HepG2 (cell line): ENCODE results near the gene ZBED6. TPM values are rescaled to one million over a fixed set of nuclear protein-coding genes. Genes with fewer than 3 reads are reported as not detected.

Experiments
- ATAC-seq: fragments of 200-7000 bp; cut with Tn5 transposase; 3 replicates; pipeline ENCODE4 v1.9.1; 2020; ENCODE audit warnings: mild to moderate bottlenecking, moderate library complexity
- BruUV-seq: library from RNA; stranded (reverse); fragments of 400-500 nt; replicated peaks from 2 replicates; lab custom pipeline; 2021; lab: Mats Ljungman, UMichigan
- CTCF ChIA-PET: fragments of 300-600 bp; formaldehyde crosslinking; extraction: SDS; loops from one replicate; lab custom pipeline; 2021; ENCODE audit warnings: low total read pairs, inconsistent platforms, low intra/inter-chr PET ratio; lab: Yijun Ruan, JAX
- POLR2A ChIA-PET: fragments of 350-600 bp; sonication (Branson Sonifier 250); formaldehyde crosslinking; loops from one replicate; lab custom pipeline; 2020; ENCODE audit warnings: antibody characterized with exemption, inconsistent platforms; lab: Yijun Ruan, JAX
- DNase-seq: peaks from one replicate; pipeline ENCODE4 v3.0.0-alpha.2; 2015; ENCODE audit warnings: low spot score
- FAIRE-seq: peaks from 3 replicates; lab custom pipeline; 2011; peaks lifted over from hg19 to GRCh38; lab: Jason Lieb, UNC
- H2AFZ ChIP-seq: one replicate; pipeline ENCODE4 v1.6.1; 2011; ENCODE audit warnings: low read length, inconsistent platforms
- H3K27ac ChIP-seq: fragments of 300-600 bp; 3 replicates; pipeline ENCODE4 v1.8.0; 2011; ENCODE audit warnings: mixed run types, mild to moderate bottlenecking, mixed read lengths, low read length, inconsistent platforms; ENCODE audit not compliant: insufficient read depth; ENCODE audit errors: extremely low read length
- H3K27me3 ChIP-seq, 2 experiments: fragments of 200-600 bp in 1 of 2; 2 replicates in 1 of 2; 3 replicates in 1 of 2; pipeline versions ENCODE4 v1.6.0 to v1.8.0; 2011; ENCODE audit warnings: low read length in 2 of 2, mild to moderate bottlenecking in 2 of 2, moderate library complexity in 2 of 2, inconsistent platforms in 1 of 2; ENCODE audit not compliant: insufficient read depth in 2 of 2, control insufficient read depth in 1 of 2
- H3K36me3 ChIP-seq, 2 experiments: fragments of 200-600 bp in 1 of 2; replicated peaks in 1 of 2; 2 replicates in 1 of 2; 3 replicates in 1 of 2; pipeline versions ENCODE4 v1.5.1 to v1.8.0; 2011; ENCODE audit warnings: low read length in 2 of 2, inconsistent platforms in 1 of 2; ENCODE audit not compliant: insufficient read depth in 2 of 2, control insufficient read depth in 1 of 2
- H3K4me1 ChIP-seq: 2 replicates; pipeline ENCODE4 v1.5.1; 2012; ENCODE audit warnings: low read length, inconsistent platforms; ENCODE audit not compliant: insufficient read depth
- H3K4me2 ChIP-seq: 2 replicates; pipeline ENCODE4 v1.6.0; 2011; ENCODE audit warnings: low read depth, low read length, inconsistent platforms
- H3K4me3 ChIP-seq, 3 experiments: fragments of 200-600 bp in 1 of 3; sonication (generic), shearing (Covaris generic) in 1 of 3; replicated peaks in 1 of 3; 2 replicates each; pipeline ENCODE4 v1.5.1; 2011 to 2016; ENCODE audit warnings: low read length in 3 of 3, inconsistent platforms in 2 of 3, low read depth in 2 of 3, mild to moderate bottlenecking in 2 of 3, control low read depth in 1 of 3, mixed read lengths in 1 of 3; ENCODE audit not compliant: insufficient read depth in 1 of 3
- H3K79me2 ChIP-seq: one replicate; pipeline ENCODE4 v1.6.1; 2011; ENCODE audit warnings: low read length, inconsistent platforms; ENCODE audit not compliant: insufficient read depth
- H3K9ac ChIP-seq: 2 replicates; pipeline ENCODE4 v1.6.0; 2011; ENCODE audit warnings: mild to moderate bottlenecking, low read depth, low read length, inconsistent platforms; ENCODE audit not compliant: insufficient read depth
- H3K9me3 ChIP-seq: 2 replicates; pipeline ENCODE4 v1.5.1; 2012; ENCODE audit warnings: mild to moderate bottlenecking, low read length
- H4K20me1 ChIP-seq: 2 replicates; pipeline ENCODE4 v1.6.0; 2011; ENCODE audit warnings: inconsistent platforms, mild to moderate bottlenecking, low read length, moderate library complexity; ENCODE audit not compliant: insufficient read depth
- HNF4A ChIP-seq: sonication (generic); formaldehyde crosslinking; IDR thresholded peaks from 2 replicates; pipeline ENCODE4 v1.4.0; 2020; ENCODE audit warnings: missing genetic modification reagents
- HNRNPUL1 ChIP-seq: fragments of 200-400 bp; formaldehyde crosslinking; IDR thresholded peaks from 2 replicates; pipeline ENCODE4 v1.6.1; 2017; ENCODE audit warnings: low read depth, mild to moderate bottlenecking, low read length, moderate library complexity
- MXD4 ChIP-seq: IDR thresholded peaks from 2 replicates; pipeline ENCODE4 v1.6.1; 2016; ENCODE audit warnings: mild to moderate bottlenecking, missing biosample characterization, missing genetic modification reagents
- RARG ChIP-seq: sonication (generic); formaldehyde crosslinking; IDR thresholded peaks from 2 replicates; pipeline ENCODE4 v1.4.0; 2020; ENCODE audit warnings: low read depth, mild to moderate bottlenecking, missing genetic modification reagents
- SRSF9 ChIP-seq: fragments of 200-400 bp; formaldehyde crosslinking; IDR thresholded peaks from 2 replicates; pipeline ENCODE4 v1.6.1; 2018; ENCODE audit warnings: borderline replicate concordance, mild to moderate bottlenecking, low read depth, low read length; ENCODE audit not compliant: insufficient read depth, poor library complexity, severe bottlenecking
- TGIF2 ChIP-seq: IDR thresholded peaks from 2 replicates; pipeline ENCODE4 v1.6.1; 2016; ENCODE audit warnings: control low read depth, missing compliant biosample characterization
- TMF1 ChIP-seq: sonication (generic); formaldehyde crosslinking; IDR thresholded peaks from 2 replicates; pipeline ENCODE4 v1.8.1; 2022; ENCODE audit warnings: low read depth, missing genetic modification reagents
- XRCC5 ChIP-seq: fragments of 200-400 bp; formaldehyde crosslinking; optimal IDR thresholded peaks from 2 replicates; pipeline ENCODE3; 2017; ENCODE audit warnings: mild to moderate bottlenecking, low read length
- ZFP37 ChIP-seq: sonication (generic); formaldehyde crosslinking; IDR thresholded peaks from 2 replicates; pipeline ENCODE4 v1.4.0; 2020; ENCODE audit warnings: missing genetic modification reagents, borderline replicate concordance
- ZNF256 ChIP-seq: sonication (generic); formaldehyde crosslinking; conservative IDR thresholded peaks from 2 replicates; pipeline ENCODE4 v1.4.0; 2020; ENCODE audit warnings: missing genetic modification reagents
- ZNF33B ChIP-seq: sonication (generic); formaldehyde crosslinking; IDR thresholded peaks from 2 replicates; pipeline ENCODE4 v1.5.1; 2020; ENCODE audit warnings: mild to moderate bottlenecking, missing genetic modification reagents
- ZNF383 ChIP-seq: sonication (generic); formaldehyde crosslinking; IDR thresholded peaks from 2 replicates; pipeline ENCODE4 v1.4.0; 2020; ENCODE audit warnings: missing genetic modification reagents, mild to moderate bottlenecking, borderline replicate concordance
- ZZZ3 ChIP-seq: sonication (generic); formaldehyde crosslinking; IDR thresholded peaks from 2 replicates; pipeline ENCODE4 v1.4.0; 2020; ENCODE audit warnings: missing genetic modification reagents, mild to moderate bottlenecking, borderline replicate concordance
- WGBS: methylation state at CpG from one replicate; pipeline ENCODE4 v1.1.6; 2017; ENCODE audit warnings: low lambda C conversion rate; 5-methylcytosine and 5-hydroxymethylcytosine counted together
- in situ Hi-C: cut with HindIII; loops from 2 replicates; pipeline ENCODE4 v1.10.0; 2017; ENCODE audit warnings: low pct_unique_long_range_greater_than_20kb; ENCODE audit not compliant: extremely low pct_ligation_motif_present
- intact Hi-C: fragments of 100-400 bp; cut with micrococcal nuclease; formaldehyde crosslinking; loops from one replicate; pipeline ENCODE4 v1.10.0; 2022; ENCODE audit not compliant: unreplicated experiment
- polyA plus RNA-seq, 8 experiments: library from polyadenylated mRNA; depleted of rRNA in 3 of 8; stranded (reverse) in 7 of 8; unstranded in 1 of 8; fragments of >200 nt; fragmentation: Illumina TruSeq in 4 of 8; extraction: Trizol in 4 of 8; gene quantifications; 2 replicates each; pipeline versions ENCODE4 v1.2.1 to v1.2.3, GENCODE V29; 2011 to 2016; ENCODE audit warnings: low read depth in 4 of 8, missing spikeins in 1 of 8, mixed read lengths in 1 of 8; ENCODE audit not compliant: insufficient read depth in 1 of 8
- total RNA-seq, 5 experiments: library from RNA; depleted of rRNA; stranded (reverse); fragments of >200 nt; fragmentation: Illumina TruSeq; extraction: Trizol; gene quantifications; 2 replicates each; pipeline ENCODE4 v1.2.3, GENCODE V29; 2016; ENCODE audit warnings: low read depth in 1 of 5
- TF ChIP-seq, protein P1 (sequence below): sonication (generic); formaldehyde crosslinking; IDR thresholded peaks from 2 replicates; pipeline ENCODE4 v1.4.0; 2020; ENCODE audit warnings: missing genetic modification reagents; ENCODE audit errors: not compliant biosample characterization
- TF ChIP-seq, protein P2 (sequence below): sonication (generic); formaldehyde crosslinking; IDR thresholded peaks from 2 replicates; pipeline ENCODE4 v1.4.0; 2020; ENCODE audit warnings: missing genetic modification reagents, borderline replicate concordance

The ZBED6 gene
- total and polyA plus RNA-seq, 2 of the 13 experiments (the other 11 are each of a cell fraction or from before 2014, with no cell fraction given), result 9.3 to 12.5 TPM

DNA sequence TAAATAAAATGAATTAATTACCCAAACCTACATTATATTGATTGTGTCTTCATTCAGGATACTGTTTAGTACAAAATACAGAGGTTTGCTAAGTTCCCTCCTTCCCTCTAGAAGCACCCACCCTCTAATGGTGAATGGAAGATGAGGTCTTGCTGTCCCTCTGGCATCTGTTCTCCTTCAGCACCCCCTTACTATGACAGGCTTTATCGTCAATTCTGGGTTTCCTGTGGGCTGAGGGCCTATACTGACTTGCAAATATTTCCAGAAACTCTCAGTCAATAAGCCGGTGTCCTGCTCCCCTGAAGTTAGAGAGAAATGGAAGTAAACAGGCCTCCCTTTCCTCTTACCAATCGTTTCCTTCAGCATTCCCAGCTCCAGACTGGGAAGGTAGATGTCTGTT is 17.3 kb upstream of the ZBED6 start:
- intact Hi-C loops, result no loop called here
- no peaks in the 10 kb centered on the region; a peak in 1 of 5 replicates for H3K27me3 ChIP-seq
- H2AFZ ChIP-seq, result no peak overlapping the region
- no peak for TF ChIP-seq ZNF256 (CRISPR knock-in tag)
- no peak for TF ChIP-seq HNRNPUL1
- no peak for TF ChIP-seq TGIF2 (CRISPR knock-in tag)
- in situ Hi-C loops, result no loop called here
- BruUV-seq, result no TSS peak
- ChIA-PET CTCF (no interaction called here), POLR2A (no interaction called here)
- ATAC-seq (no peak), DNase-seq (no peak), FAIRE-seq (no peak)
- no peak overlapping the region for H3K4me2 ChIP-seq
- no peaks in the 10 kb centered on the region for H3K79me2 ChIP-seq
- H3K4me3 ChIP-seq, result no peak overlapping the region
- no peaks in the 10 kb centered on the region for H3K36me3 ChIP-seq
- H4K20me1 ChIP-seq, result no peaks in the 10 kb centered on the region
- no peak overlapping the region for H3K27ac ChIP-seq
- H3K9ac ChIP-seq, result no peak overlapping the region
- no peaks in the 10 kb centered on the region for H3K4me1 ChIP-seq
- WGBS, result 66% methylated on average over 3 of the region's 3 CpGs
- no peaks in the 10 kb centered on the region for H3K9me3 ChIP-seq

- CTCF ChIA-PET, result no interaction called here
- no peaks in the 10 kb centered on the region for H3K4me1 ChIP-seq
- no peak overlapping the region for H3K9ac ChIP-seq
- 73% methylated on average over 4 of the region's 4 CpGs for WGBS
- BruUV-seq, result no TSS peak
- POLR2A ChIA-PET, result no interaction called here
- in situ Hi-C loops (no loop called here), intact Hi-C loops (no loop called here)
- no peak for ATAC-seq
- no peak for FAIRE-seq
- no peaks in the 10 kb centered on the region for H3K79me2 ChIP-seq
- no peak overlapping the region for H3K4me3 ChIP-seq
- DNase-seq, result no peak
- no peak overlapping the region for H3K4me2 ChIP-seq
- H3K27me3 ChIP-seq, result no peaks in the 10 kb centered on the region; a peak in 1 of 5 replicates
- H3K9me3 ChIP-seq, result no peaks in the 10 kb centered on the region
- no peak overlapping the region for H2AFZ ChIP-seq
- H4K20me1 ChIP-seq, result no peaks in the 10 kb centered on the region
- H3K27ac ChIP-seq, result no peak overlapping the region
- H3K36me3 ChIP-seq, result no peaks in the 10 kb centered on the region
- TF ChIP-seq SRSF9, result no peak
- no peak for TF ChIP-seq ZNF383 (CRISPR knock-in tag)
- TF ChIP-seq RARG (CRISPR knock-in tag), result no peak
- no peak for TF ChIP-seq ZZZ3 (CRISPR knock-in tag)
- TF ChIP-seq, protein P1, sequence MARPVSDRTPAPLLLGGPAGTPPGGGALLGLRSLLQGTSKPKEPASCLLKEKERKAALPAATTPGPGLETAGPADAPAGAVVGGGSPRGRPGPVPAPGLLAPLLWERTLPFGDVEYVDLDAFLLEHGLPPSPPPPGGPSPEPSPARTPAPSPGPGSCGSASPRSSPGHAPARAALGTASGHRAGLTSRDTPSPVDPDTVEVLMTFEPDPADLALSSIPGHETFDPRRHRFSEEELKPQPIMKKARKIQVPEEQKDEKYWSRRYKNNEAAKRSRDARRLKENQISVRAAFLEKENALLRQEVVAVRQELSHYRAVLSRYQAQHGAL (CRISPR knock-in tag), result no peak
- no peak for TF ChIP-seq ZNF33B (CRISPR knock-in tag)
- TF ChIP-seq, protein P2, sequence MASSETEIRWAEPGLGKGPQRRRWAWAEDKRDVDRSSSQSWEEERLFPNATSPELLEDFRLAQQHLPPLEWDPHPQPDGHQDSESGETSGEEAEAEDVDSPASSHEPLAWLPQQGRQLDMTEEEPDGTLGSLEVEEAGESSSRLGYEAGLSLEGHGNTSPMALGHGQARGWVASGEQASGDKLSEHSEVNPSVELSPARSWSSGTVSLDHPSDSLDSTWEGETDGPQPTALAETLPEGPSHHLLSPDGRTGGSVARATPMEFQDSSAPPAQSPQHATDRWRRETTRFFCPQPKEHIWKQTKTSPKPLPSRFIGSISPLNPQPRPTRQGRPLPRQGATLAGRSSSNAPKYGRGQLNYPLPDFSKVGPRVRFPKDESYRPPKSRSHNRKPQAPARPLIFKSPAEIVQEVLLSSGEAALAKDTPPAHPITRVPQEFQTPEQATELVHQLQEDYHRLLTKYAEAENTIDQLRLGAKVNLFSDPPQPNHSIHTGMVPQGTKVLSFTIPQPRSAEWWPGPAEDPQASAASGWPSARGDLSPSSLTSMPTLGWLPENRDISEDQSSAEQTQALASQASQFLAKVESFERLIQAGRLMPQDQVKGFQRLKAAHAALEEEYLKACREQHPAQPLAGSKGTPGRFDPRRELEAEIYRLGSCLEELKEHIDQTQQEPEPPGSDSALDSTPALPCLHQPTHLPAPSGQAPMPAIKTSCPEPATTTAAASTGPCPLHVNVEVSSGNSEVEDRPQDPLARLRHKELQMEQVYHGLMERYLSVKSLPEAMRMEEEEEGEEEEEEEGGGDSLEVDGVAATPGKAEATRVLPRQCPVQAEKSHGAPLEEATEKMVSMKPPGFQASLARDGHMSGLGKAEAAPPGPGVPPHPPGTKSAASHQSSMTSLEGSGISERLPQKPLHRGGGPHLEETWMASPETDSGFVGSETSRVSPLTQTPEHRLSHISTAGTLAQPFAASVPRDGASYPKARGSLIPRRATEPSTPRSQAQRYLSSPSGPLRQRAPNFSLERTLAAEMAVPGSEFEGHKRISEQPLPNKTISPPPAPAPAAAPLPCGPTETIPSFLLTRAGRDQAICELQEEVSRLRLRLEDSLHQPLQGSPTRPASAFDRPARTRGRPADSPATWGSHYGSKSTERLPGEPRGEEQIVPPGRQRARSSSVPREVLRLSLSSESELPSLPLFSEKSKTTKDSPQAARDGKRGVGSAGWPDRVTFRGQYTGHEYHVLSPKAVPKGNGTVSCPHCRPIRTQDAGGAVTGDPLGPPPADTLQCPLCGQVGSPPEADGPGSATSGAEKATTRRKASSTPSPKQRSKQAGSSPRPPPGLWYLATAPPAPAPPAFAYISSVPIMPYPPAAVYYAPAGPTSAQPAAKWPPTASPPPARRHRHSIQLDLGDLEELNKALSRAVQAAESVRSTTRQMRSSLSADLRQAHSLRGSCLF (CRISPR knock-in tag), result no peak
- TF ChIP-seq XRCC5, result no peak
- no peak for TF ChIP-seq HNF4A
- TF ChIP-seq MXD4, result no peak
- no peak for TF ChIP-seq ZFP37
- TF ChIP-seq TMF1 (CRISPR knock-in tag), result no peak
These were observed 16.6 kb upstream of the ZBED6 start for GRCh38 chr1:203778789-203779188.
